ENCODE data around the gene KCNJ5.
"Not testable (repeated sequence)": the region's sequence is repeated elsewhere in the genome, so short reads cannot be mapped to it uniquely, and the experiment has no call there.

The KCNJ5 gene

DNA sequence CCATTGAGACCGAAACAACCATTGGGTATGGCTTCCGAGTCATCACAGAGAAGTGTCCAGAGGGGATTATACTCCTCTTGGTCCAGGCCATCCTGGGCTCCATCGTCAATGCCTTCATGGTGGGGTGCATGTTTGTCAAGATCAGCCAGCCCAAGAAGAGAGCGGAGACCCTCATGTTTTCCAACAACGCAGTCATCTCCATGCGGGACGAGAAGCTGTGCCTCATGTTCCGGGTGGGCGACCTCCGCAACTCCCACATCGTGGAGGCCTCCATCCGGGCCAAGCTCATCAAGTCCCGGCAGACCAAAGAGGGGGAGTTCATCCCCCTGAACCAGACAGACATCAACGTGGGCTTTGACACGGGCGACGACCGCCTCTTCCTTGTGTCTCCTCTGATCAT lies 20.5 kb downstream of the KCNJ5 start:
- DNase-seq: no peak

- DNase-seq: no peak
Measured at GRCh38 chr11:128913806-128914205, 22.6 kb downstream of the KCNJ5 start.

DNA sequence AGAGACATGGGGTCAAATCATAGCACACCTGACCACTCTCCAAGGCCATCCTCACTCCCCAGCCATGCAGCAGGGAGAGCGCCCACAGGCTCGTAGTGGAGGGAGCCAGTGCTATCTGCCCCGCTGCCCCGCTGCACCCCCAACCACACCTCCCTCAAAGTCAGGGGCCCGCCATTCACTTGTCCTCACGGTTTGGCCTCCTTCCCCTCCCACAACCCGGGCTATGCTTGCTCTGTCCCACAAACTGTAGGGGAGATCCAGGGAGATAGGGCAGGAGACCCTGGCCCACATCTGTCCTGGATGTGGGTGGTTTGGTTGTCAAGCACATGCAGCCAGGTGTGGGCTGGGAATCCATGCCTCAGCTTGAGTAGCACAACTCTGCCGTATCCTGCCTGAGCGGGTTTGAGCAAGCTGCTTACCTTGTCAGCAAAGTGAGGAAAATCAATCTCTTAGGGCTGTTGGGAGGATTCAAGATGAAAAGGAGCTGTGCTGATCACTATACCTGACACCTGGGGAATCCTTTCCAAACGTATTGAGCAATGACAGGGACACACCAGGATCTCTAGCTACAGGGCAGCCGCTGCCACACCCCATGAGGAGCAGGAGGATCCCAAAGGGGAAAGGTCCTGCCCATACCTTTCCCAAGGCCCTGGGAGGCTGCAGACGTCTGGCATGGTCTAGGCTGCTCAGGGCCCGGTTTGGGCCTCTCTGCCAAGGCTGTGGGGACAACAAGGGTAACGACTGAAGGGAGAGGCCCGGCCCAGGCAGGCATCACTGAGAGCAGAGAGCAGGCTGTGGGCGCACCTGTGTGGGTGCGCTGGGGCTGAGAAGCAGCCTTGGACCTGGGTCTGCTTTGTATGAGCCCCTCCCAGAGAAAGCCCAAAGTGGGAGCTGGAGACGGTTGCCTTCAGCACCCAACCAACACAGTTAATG lies 23.3 kb downstream of the KCNJ5 start:
- no peak for DNase-seq

DNA sequence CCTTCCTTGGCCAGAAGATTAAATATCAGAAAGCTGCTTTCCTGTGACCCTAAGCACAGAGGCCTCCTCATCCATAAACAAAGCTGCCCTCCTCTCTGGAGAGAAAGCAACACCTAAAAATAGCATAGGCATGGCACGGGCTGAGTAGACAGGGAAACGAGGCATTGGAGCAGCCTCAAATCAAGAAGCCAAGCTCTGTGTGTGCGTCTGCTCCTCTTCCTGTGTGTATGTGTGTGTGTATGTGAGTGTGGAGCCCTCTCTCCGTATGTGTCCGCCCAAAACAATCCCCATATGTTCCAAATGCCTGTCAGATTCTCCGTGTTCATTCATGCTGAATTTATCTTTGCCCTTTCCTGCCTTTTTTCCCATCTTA lies 24.0 kb downstream of the KCNJ5 start:
- no peak for DNase-seq

- DNase-seq: no peak
Measured at GRCh38 chr11:128916037-128916572, 24.9 kb downstream of the KCNJ5 start.

DNA sequence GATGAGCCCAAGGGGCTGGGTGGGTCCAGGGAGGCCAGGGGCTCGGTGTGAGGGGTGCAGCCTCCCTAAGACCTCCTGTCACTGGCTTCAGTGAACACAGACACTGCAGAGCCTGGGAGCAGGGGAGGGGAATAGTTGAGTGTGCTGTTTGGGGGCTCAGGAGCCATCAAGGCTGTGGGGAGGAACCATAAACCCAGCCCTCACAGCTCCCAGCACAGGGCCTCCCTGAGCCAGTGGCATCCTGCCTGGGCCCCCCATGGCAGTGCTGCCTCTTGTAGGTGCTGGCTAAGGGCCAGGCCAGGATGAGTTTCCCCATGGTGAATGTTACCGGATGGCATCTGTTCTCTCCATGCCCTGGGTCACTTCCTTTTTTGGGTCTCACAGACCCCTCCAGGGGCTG lies 25.5 kb downstream of the KCNJ5 start:
- no peak for DNase-seq

GRCh38 chr11:128917144-128917724 lies 26.1 kb downstream of the KCNJ5 start:
- DNase-seq: no peak

DNA sequence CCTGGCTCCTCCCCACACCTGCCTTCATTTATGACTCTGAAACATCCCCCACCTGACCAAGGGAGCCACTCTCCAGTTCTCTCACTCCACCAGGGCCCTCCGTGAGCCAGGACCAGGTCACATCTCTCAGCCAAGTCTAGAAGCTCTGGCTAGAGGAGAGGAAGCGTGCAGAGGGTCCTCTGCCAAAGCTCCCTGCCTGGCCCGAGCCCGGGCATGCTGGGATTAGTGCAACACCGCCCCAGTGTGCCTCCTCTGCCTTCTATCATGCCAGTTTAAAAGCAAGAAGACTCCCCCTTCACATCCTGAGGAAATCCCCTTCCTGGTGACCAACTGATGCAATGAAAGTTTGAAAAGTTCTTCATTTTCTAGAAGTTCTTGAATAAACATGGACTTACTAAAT lies 28.1 kb downstream of the KCNJ5 start:
- no peak for DNase-seq

- not testable (repeated sequence) for DNase-seq
Measured at GRCh38 chr11:128919635-128920034, 28.5 kb downstream of the KCNJ5 start.

DNA sequence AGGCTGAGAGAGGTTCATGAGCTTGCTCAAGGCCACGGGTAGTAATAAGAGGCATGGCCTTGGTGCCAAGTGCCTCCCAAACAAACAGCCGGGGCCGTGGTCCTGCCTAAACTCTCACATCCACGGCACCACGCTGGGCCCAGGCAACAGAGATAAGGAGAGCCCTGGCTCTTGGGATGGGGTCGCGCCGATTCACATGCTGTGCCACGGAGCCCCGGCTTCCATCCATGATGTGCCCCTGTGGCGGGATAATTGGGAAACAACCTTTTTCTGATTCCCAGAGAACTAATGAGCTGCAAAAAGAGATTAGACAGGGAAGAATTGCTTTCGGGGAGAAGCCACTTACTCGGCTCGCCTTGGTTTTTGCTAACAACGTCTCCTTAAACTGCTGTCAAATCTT lies 29.5 kb downstream of the KCNJ5 start:
- no peak for DNase-seq

GRCh38 chr11:128921793-128922192 lies 30.6 kb downstream of the KCNJ5 start:
- no peak for DNase-seq

- no peak for DNase-seq
Measured at GRCh38 chr11:128924104-128924503, 32.9 kb downstream of the KCNJ5 start.

DNA sequence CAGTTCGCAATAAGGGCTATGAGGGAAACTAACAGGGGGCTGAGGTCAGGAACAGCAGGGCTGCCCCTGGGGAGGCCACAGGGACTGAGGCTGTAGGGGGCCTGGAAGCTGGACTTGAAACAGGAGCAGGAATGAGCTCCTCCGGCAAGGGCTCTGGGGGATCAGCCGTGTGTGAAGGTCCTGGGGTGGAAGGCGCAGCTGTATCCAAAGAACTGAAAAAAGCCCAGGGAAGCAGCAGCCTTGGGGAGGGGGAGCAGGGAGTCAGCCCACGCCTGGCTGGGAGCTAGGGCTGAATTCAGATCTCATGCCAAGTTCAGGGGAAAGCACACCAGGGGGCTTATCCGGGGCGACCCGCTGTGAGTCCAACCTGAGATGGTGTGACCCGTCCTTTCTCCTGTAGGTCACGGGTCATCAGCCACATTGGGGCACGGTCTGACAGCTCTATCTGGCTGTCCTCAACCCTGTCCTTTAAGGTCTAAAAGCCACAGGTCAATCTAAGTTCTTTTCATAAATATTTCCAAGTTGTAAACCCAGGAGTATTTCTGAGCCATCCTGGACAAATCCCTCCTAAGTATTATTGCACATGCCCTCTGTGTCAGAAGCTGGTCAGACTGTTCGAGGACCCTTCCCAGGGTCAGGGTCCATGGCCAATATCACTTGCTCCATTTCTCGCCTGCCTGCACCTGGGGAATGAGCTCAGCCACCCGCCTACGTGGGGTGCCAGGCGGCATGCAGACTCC lies 33.5 kb downstream of the KCNJ5 start:
- no peak for DNase-seq

- no peak for DNase-seq
Measured at GRCh38 chr11:128925250-128925600, 34.1 kb downstream of the KCNJ5 start.

DNA sequence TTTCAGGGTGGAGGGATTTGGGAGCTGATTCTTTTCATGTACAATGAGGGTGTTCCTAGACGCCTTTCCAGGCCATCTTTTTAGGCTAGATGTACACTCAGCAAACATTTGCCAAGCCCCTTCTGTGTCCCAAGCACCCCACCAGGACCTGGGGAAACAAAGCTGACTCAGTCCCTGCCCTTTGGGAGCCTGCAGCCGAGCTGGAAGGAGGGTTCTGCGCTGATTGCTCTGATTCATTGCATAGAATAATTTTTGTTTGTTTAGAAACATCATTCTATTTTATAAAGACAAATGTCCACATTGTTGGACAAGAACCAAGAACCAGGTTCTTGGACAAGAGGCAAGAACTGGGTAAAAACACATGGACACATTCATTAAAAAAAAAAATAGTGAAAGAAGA lies 34.8 kb downstream of the KCNJ5 start:
- no peak for DNase-seq

GRCh38 chr11:128926437-128927107 lies 35.4 kb downstream of the KCNJ5 start:
- DNase-seq: no peak

DNA sequence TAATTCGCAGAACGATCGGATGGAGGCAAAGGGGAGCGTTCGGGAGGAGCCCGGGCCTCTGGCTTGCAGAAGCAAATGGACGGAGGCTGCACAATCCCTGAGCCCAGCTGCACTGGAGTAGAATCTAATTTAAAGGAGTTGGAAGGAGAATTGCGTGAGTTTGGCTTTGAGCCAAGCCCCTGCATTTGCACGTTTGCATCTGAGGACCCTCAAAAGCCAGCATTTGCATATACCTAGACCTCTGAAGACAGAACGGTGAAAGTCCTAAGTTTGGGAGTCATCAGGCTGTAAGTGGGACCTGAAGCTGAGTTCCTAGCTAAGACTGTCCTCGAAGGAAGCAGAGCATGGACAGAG lies 35.9 kb downstream of the KCNJ5 start:
- DNase-seq: no peak

GRCh38 chr11:128927683-128928336 lies 36.7 kb downstream of the KCNJ5 start:
- no peak for DNase-seq

- no peak for DNase-seq
Measured at GRCh38 chr11:128928400-128928799, 37.2 kb downstream of the KCNJ5 start.

GRCh38 chr11:128929468-128929867 lies 38.3 kb downstream of the KCNJ5 start:
- no peak for DNase-seq

DNA sequence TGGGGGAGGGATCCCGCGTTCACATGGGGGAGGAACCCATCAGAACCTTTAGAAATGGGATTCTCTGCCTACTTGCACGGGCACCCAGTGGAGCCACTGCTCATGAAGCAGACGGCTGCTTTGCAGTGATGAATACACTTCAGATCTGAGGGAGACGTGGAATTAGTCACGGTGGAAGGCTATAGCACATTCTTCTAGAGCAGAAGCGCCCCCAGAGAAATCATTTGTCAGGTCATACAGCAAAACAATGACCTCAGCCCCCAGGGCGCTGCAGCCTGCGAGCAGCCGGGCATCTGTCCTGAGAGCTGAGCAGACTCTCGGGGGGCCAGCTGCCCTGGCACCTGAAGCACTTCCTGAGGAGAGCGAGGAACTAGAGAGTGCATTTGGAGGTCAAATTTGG lies 38.8 kb downstream of the KCNJ5 start:
- DNase-seq: no peak
